ENCODE measurements around the gene KRT79.

- no peak for TF ChIP-seq POLR2A (IDR thresholded peaks at IDR 0.05)
- no peak for TF ChIP-seq CTCF (IDR thresholded peaks at IDR 0.05)
Measured at GRCh38 chr12:52819731-52820510, 14.2 kb downstream of the KRT79 start.

Data from heart left ventricle (tissue), 13 donors.